Caki2 (cell line): ENCODE measurements around the gene TMEM238L. TPM values are rescaled to one million over a fixed set of nuclear protein-coding genes. Genes with fewer than 3 reads are reported as not detected.
"Not testable (repeated sequence)": the region's sequence is repeated elsewhere in the genome, so short reads cannot be mapped to it uniquely, and the experiment has no call there.

Experiments
- DNase-seq: peaks from one replicate; pipeline ENCODE4 v3.0.0-alpha.2; 2015; ENCODE audit warnings: low read depth
- in situ Hi-C: cut with HindIII; loops from 2 replicates; pipeline ENCODE4 v1.10.0; 2016; ENCODE audit warnings: low sequenced_read_pairs, low pct_unique_long_range_greater_than_20kb, mixed read lengths
- total RNA-seq: library from RNA; depleted of rRNA; stranded (reverse); fragments of >200 nt; shearing (Covaris generic); gene quantifications from 2 replicates; pipeline ENCODE4 v1.2.3, GENCODE V29; 2014; ENCODE audit warnings: low replicate concordance; rRNA removed

Gene TMEM238L
- not detected in 2 replicates for total RNA-seq

DNA sequence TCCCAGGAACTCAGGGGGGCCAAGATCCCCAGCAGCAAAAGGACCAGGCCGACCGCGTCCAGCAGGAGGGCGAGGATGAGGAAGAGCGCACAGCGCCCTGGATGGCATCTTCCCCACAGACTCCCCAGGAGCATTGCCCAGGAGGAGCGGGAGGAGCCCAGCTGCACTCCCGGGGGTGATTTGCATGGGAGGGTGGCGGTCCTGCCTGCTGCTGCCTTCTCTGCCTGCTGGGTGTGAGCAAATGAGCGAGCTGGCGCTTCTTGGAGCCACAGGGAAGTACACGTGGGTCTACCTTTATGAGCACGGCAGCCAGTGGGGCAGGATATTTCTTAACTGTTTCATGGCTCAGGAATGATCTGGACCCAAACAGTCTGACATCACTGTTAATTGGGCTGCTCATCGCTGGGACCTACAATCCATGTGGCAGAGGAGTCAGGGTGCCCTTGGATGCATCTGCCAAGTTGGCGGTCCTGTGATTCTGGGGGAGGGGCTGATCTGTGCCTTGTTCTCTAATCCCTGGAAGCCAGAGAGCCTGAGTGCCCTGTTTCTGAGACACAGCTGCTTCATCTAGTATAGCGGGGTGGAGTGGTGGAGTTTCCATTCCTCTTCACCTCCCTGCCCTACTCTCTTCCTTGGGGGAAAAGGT is at the start of gene TMEM238L:
TMEM238L (minus strand) TSS at position 270 of the 646 bp plus-strand sequence; CDS start at position 134, 136 bp downstream.
- DNase-seq = no peak
- in situ Hi-C loops = no loop called here

- DNase-seq, in situ Hi-C loops: not testable (repeated sequence)
Measured at GRCh38 chr17:10846636-10847035, 42.7 kb upstream of the TMEM238L start.

DNA sequence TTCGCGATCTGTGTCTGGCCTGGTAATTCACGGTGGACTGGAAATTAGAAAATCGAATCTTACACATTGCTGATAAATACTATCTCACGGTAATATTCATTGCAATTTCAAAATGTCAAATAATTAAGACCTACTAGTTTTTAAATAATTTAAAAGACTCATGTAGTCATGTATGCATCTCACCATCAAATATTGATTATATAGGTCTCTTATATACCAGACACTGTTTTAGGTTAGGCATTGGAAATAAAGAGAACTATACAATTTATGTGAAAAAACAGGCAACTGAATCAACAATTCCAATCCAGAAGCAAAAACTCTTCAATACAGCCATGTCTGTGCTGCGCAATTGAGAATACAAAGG is 41.5 kb upstream of the TMEM238L start:
- in situ Hi-C loops = no loop called here
- DNase-seq = no peak

DNA sequence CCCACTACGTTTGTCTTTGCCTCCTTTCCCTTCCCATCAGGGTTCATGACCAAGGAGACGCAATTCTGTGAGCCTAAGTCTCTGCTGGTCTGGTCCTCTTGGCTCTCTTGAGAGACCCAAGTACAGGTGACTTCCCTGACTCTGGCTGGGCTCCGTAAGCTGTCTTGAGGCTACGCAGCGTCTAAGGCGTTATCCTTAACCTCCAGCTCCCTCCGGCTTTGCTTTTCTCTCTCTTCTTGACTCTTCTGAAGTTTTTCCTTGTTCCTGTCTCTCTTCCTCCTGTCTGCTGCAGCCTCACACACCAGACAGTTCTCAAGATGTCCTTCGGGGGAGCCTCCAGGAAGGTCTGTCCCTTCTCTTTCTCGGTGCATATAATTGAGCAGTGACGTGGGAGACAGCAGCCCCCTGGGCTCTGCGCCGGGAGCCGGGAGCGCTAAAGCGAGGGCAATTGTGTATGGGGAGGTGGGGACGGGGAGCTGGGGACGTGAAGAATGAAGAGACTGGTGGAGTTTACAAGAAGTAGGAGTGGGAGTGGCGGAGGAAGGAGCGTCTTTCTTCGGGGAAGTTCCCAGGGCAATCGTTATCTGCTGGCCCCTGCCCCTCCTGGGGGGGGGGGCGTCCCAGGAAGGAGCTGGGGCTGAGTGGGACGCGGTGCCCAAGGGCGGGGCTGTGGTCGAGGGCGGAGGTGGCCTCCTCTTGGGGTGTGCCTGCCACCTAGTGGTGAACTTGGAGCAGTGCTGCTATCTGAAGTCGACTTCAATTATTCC is 40.9 kb upstream of the TMEM238L start:
- in situ Hi-C loops = no loop called here
- peak; percentile 36 for DNase-seq

GRCh38 chr17:10843811-10844210 is 39.9 kb upstream of the TMEM238L start:
- in situ Hi-C loops = no loop called here
- no peak for DNase-seq

GRCh38 chr17:10842658-10843057 is 38.8 kb upstream of the TMEM238L start:
- in situ Hi-C loops = no loop called here
- DNase-seq = no peak

- in situ Hi-C loops = no loop called here
- no peak for DNase-seq
Measured at GRCh38 chr17:10838682-10839081, 34.8 kb upstream of the TMEM238L start.

GRCh38 chr17:10837921-10838320 is 34.0 kb upstream of the TMEM238L start, which contains the start of gene PIRT:
Gene PIRT (minus strand): TSS chr17:10838087. CDS start chr17:10825645, 12,442 bp downstream.
- in situ Hi-C loops = no loop called here
- DNase-seq = no peak

- DNase-seq = no peak
- in situ Hi-C loops = no loop called here
Measured at GRCh38 chr17:10836966-10837590, 33.2 kb upstream of the TMEM238L start.

- DNase-seq = no peak
- in situ Hi-C loops = no loop called here
Measured at GRCh38 chr17:10836145-10836544, 32.2 kb upstream of the TMEM238L start.

GRCh38 chr17:10831696-10832095 is 27.8 kb upstream of the TMEM238L start:
- DNase-seq = no peak
- in situ Hi-C loops = no loop called here

- no peak for DNase-seq
- in situ Hi-C loops = no loop called here
Measured at GRCh38 chr17:10827898-10828552, 24.1 kb upstream of the TMEM238L start.

- in situ Hi-C loops = no loop called here
Measured at GRCh38 chr17:10824874-10825273, 21.0 kb upstream of the TMEM238L start.

GRCh38 chr17:10821770-10822169 is 17.9 kb upstream of the TMEM238L start:
- in situ Hi-C loops = no loop called here
- DNase-seq = no peak

More at GRCh38 chr17:10824874-10825273, 21.0 kb upstream of the TMEM238L start:
- no peak for DNase-seq

DNA sequence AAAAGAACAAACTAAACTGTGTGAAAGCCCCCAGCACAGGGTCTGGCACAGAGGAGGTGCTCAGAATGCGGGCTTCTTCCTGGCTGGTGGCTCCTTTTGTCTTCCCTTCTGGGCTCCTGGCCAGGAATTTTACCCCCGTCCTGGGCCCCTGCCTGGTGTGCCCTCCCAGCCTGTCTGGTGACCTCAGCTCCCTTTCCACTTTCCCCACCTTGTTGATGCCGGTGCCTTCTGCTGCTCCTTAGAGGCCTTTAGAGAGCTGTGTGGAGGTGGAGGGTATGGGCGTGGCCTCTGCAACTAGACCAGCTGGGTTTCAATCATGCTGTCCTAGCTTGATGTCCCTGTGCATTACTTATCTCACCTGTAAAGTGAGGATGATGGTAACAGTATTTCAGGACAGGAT is 17.2 kb upstream of the TMEM238L start:
- DNase-seq = no peak
- in situ Hi-C loops = no loop called here

GRCh38 chr17:10815319-10815718 is 11.4 kb upstream of the TMEM238L start:
- DNase-seq = no peak
- in situ Hi-C loops = no loop called here

- no peak for DNase-seq
- in situ Hi-C loops = no loop called here
Measured at GRCh38 chr17:10814075-10814474, 10.2 kb upstream of the TMEM238L start.

DNA sequence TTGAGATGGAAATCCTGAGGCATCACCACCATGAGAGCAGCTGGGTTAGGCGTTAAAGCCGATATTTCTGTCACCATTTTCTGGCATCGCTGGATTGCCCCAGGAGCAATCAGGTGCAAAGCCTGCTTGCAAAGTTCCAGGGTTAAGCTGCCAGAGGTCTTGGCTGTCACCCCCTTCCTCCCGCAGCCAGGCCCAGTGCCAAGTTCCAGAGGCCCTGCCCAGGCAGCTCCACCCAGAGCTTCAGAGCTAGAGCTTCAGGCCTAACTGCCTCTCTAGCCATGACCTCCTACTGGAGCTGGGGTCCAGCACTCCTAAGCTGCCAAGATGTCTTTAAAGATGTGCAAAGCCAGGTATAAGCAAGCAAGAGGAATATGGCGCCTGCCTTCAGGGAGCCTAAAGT is 8.8 kb upstream of the TMEM238L start:
- in situ Hi-C loops = no loop called here

GRCh38 chr17:10809605-10810004 is 5.7 kb upstream of the TMEM238L start:
- in situ Hi-C loops = no loop called here

More for the DNA sequence above, 8.8 kb upstream of the TMEM238L start:
- no peak for DNase-seq

More at GRCh38 chr17:10809605-10810004, 5.7 kb upstream of the TMEM238L start:
- DNase-seq = no peak
